GM18505 (cell line): Measurements from ENCODE around the gene TREX2.
A peak's percentile ranks its signal among the peaks of the same experiment; 100 is the strongest.

Experiments
- ATAC-seq: cut with Tn5 transposase; IDR thresholded peaks from one replicate; pipeline ENCODE4 v1.9.1; 2021; ENCODE audit not compliant: unreplicated experiment
- POLR2A ChIP-seq: IDR thresholded peaks from 4 replicates; pipeline ENCODE4 v1.6.1; 2011; ENCODE audit warnings: borderline replicate concordance; ENCODE audit not compliant: insufficient read depth, insufficient read length; ENCODE audit errors: extremely low read depth

The TREX2 gene

DNA sequence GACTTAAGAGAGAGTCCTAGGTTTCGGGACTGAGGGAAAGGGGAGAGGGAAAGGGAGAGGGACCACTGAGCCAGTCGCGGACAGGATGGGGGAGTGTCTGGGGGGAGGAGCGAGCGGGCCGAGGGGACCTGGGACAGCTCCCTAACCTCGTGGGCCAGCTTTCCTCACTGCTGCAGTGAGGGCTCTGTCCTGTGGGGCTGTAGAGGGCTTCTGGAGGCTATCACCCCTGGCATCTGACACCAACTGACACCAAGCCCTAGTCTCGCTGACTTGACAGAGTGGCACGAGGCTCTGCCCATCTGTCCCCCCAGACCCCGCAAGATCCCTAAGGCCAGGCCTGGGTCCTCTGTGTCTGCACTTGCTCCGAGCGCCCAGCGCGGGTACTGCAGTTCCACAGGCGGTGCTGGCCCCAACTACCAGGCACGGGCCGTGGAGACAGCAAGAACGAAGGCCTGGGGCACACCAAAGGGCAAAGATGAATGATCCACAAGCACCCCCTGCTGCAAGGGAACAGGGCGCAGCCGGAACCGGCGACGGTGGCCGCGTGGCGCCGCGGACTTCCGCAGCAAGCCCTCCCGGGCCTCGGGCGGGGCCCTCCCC is 24.1 kb upstream of the TREX2 start:
- ATAC-seq: peak; percentile 27
- TF ChIP-seq POLR2A: no peak

DNA sequence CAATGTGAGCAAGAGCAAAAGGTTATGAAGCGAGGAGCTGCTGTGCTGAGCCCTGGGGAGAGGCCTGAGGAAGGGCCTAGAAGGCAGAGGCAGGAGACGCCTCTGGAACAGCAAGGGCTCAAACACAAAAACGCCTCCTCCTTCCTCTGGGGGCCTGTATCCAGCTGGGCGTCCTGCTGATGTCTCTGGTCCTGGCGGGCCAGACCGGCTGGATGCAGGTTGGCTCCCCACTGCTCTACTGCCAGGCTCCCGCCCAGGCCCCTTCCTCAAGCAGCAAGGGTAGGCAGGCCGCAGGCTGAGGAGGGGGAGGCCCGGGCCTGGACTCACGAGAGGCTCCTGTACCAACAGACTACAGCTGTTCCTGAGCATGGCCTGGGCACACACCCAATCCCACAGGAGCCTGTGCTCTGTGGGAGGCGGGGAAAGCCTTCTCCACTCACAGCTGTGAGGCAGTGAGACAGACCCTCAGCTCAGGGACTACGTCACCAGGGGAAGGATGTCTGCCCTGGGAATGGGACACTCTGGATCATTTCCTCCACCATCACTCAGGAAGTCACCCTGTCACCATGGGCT is 22.2 kb upstream of the TREX2 start:
- TF ChIP-seq POLR2A: no peak
- no peak for ATAC-seq

DNA sequence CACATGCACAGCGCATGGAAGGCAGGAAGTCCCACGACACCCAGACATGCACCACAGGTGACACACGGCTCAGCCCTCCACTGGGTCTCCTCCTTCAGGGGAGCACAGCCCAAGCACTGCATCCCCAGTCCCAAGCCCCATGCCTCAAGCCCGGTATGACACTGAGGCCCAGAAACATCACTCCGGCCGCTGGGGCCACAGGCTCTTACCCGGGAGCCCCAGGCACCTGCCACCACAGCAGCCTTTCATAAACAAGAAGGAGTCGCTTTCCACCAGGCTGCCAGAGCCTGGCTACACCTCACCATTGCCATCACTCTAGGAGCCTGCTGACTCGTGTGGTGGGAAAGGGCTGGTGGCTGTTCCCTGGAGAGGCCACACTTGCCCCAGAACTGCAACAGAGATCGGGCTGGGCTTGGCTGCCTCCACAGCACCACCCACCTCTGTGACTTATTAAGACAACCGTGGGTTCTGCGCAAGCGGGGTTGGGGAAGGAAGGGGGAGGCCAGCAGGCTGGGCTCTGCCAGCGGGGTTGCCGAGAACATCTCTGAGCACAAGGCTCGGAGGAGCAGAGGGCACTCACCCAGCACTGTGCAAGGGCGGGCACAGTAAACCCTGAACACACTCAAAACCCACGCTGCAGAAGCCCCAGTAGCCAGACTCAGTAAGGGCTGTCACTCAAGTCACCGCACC is 20.0 kb upstream of the TREX2 start:
- no peak for ATAC-seq
- TF ChIP-seq POLR2A: no peak

DNA sequence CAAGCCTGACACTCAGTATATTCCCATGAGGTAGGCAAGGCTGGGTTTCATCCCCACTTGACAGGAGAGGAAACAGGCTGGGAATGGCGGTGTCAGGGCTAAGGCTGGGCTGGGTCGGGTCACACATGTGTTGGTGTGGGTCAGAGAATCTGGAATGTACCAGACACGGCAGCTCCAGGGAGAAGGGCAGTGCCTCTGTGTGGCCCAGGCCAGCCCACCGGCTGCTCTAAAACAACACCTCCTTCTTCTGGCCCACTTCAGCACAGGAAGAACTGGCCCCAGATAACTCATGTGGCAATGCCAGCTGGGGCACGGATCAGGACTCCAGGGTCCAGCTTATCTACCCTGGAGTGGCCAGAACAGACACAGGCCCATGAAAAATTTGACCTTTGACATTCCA is 18.3 kb upstream of the TREX2 start:
- TF ChIP-seq POLR2A: no peak
- ATAC-seq: no peak

DNA sequence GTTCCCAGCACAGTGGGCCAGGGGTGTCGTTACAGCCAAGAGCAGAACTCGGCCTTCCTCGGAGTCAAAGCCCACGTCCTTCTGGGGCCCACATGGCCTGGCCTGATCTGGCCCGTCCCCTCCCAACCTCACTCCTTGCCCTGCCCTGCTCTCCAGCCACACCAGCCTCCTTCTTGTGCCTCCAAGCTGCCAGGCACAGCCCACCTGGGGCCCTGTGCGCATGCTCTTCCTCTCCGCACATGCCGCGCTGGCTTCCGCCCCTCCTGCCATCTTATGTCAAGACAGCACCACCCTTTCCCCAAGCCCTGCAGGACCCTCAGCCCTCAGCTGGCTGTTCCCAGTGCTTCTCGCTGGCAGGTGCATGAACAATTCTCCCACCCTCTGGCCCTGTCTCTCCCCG is 17.7 kb upstream of the TREX2 start:
- ATAC-seq: no peak
- TF ChIP-seq POLR2A: no peak

DNA sequence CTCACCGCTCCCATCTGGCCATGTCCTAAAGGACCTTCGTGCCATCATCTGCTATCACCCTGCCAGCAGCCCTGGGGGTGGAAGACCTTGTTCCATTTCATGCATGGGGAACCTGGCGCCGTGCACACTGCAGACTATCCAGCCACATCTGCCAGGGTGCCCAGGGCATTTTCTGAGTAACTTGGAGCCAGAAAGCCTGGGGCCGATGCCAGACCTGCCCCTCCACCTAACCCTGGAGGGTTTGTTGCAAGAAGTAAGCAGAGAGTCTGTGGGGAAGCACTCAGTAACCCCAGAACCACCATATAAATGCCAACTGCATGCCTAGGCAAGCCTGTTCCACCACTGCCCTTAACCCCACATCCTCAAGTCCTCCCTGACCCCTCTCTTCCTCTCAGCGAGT is 17.2 kb upstream of the TREX2 start:
- no peak for TF ChIP-seq POLR2A
- no peak for ATAC-seq

DNA sequence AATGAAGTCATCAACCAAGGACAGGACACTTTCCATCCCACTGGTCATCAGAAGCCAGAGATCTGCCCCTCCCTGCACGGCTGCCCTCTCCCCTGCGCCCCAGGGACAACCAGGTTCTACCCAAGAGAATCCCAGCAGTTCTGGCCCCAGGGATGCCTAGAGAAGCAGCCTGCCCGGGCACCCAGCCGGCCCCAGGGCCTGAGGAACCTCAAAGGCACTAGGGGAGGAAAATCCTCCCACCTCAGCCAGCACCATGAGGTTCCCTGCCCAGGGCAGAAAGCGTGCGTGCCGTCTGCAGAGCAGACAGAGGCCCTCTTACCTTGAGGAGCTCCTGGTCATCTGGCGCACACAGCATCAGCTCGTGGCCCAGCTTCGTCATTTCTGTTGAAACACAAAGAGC is 16.4 kb upstream of the TREX2 start:
- TF ChIP-seq POLR2A: no peak

DNA sequence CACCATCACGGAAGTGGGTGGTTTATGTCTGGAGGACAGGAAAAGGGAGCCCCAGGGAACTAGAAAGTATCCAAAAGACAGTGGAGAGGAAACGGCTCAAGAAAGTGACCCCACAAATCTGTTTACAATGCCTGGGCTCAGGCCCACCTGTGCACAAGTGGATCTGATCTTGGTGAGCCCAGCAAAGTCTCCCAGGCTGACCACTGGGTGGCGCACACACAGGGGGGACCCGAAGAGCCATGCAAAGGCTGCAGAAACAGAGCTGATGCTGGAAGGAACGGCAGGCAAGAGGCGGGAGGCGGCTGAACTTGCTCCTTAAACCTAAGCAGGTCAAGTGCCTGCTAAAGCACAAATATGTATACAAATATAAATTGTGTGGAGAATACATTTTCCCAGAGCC is 15.0 kb upstream of the TREX2 start:
- no peak for TF ChIP-seq POLR2A
- no peak for ATAC-seq

More for the DNA sequence above, 16.4 kb upstream of the TREX2 start:
- ATAC-seq: no peak

DNA sequence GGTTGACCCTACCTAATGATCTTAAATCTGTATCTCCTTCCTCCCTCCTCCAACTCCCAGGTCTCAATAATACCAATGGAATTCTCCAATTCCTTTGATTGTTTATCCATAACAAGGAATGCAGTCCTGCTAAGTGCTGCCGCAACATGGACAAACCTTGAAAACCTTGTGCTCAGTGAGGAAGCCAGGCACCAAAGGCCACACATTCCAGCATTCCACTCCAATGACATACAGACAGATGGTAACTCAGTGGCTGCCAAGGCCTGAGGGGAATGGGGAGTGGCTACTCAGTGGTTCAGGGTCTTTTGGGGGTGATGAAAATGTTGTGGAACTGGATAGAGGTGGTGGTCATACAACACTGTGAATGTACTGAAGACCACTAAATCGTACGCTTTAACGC is 14.1 kb upstream of the TREX2 start:
- ATAC-seq: no peak
- no peak for TF ChIP-seq POLR2A

DNA sequence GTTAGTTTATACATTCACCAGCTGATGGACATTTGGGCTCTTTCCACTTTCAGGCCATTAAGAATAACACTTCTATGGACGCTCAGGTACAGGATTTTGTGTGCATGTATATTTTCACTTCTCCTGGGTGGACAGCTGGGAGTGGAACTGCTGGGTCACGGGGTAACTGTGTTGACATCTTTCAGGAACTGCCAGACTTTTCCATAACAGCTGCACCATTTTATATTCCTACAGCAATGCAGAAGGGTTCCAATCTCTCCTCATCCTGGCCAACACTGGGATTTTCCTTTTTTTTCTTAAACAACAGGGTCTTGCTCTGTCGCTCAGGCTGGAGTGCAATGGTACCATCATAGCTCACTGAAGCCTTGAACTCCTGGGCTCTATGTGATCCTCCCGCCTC is 12.6 kb upstream of the TREX2 start:
- no peak for ATAC-seq
- TF ChIP-seq POLR2A: no peak

DNA sequence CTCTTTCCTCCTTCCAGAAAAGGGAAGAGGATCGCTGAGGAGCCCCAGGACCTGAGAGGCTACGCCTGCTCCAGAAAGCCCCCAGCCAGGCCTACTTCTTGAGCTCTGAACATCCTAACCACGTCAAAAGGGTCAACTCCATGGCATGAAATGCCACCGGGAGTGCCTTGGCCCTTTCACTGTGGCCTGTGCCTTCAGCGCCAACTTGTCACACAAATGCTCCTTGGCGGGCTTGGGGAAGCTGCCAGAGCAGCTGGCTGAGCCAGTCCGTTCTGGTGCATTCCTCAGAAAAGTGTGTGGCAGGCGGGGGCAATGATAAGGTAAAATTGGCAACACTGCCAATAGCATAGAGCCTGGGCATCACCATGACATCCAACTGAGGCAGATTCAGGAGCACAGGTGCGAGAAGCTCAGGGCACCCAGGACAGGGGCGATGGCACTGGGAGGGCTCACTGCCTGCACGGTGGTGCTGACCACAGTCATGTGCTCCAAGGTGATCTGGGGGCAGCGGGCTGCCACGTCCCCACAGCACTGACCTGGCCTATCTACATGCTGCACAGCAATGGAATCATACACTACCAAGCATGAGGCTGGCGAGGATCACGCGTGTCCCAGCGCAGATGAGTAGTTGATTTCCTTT is 12.1 kb upstream of the TREX2 start:
- no peak for ATAC-seq
- no peak for TF ChIP-seq POLR2A

DNA sequence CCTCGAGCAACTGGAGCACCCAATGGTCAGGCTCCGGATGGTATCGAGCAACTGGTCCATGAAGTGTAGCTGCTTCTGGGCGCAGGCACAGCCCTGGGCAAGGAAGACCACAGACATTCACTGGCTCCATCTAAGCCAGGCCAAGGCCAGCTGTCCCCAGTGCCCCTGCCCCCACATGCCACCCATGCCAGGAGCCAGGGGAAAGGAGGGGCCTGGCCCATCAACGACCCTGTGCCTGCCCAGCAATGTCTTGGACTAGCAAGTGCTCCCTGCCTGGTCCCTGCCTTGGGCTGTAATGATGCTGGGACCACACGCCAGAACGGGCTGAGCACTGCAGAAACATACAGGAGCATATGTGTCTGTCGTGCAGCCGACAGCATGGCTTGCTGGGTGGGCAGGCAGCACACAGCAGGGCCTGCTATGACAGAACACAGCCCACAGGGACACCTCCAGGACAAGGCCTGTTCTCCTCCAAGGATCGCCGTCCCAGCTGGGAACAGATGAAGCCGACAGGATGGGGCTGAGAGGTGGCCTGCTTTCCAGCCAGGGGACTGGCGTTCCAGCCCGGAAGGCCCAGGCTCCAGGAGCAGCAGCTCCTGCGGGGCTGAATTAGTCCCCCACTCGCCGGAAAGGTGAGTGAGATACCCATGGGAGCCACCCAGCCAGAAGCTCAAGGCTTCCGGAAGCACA is 11.4 kb upstream of the TREX2 start:
- ATAC-seq: no peak
- TF ChIP-seq POLR2A: no peak

DNA sequence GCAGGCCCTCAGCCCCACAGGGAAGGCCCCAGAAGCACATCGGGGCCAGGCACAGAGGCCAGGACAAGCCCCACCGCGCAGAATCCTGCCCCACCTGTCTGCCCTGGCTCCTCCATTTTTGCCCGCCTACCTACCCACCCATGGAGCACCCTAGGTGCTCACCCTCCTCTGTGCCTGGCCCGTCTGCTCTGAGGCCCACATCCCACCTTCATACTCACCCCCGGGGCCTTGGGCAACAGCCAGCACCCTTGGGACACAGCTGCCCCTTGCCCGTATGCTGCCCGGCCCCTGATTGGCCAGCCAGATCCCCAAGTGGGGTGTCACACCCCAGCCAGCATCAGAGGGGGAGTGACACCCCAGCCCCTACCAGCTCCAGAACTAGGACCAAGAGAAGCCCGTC is 10.8 kb upstream of the TREX2 start:
- ATAC-seq: no peak
- TF ChIP-seq POLR2A: no peak
